NCI-H1048 (cell line): ENCODE measurements around the gene CROCC2.

ENCODE experiments used
- DNase-seq: peaks from one replicate; lab custom pipeline; 2025; lab: John Stamatoyannopoulos, UW

CROCC2 gene

DNA sequence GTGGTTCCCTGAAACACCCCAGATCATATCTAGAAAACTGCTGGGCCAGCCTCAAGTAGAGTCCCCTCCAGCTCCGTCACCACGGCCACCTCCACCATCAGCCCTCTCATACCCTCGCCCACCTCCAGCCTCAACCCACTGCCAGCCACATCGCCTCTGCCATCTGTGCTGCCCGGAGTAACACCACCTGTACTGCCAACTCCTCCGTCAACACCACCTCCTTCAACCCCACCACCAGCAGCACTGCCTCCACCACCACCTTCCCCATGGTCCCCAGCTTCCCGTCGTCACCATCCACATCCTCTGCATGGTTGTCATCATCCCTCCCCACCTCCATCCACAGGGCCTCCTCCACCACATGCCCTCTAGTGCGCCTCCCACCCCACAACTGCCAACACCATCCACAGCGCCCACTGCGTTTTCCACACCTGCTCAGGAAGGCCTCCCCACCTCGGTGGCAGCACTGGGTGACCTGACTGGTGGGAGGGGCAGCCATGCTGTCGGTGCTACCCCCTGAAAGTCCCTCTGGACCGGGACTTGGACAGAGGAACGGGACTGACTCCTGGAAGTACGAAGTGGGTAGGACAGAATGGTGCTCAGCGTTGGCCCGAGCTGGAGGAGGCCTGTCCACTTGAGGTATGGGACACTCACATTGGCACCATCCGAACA, 93.9 kb downstream of the CROCC2 start:
- DNase-seq: no peak

DNA sequence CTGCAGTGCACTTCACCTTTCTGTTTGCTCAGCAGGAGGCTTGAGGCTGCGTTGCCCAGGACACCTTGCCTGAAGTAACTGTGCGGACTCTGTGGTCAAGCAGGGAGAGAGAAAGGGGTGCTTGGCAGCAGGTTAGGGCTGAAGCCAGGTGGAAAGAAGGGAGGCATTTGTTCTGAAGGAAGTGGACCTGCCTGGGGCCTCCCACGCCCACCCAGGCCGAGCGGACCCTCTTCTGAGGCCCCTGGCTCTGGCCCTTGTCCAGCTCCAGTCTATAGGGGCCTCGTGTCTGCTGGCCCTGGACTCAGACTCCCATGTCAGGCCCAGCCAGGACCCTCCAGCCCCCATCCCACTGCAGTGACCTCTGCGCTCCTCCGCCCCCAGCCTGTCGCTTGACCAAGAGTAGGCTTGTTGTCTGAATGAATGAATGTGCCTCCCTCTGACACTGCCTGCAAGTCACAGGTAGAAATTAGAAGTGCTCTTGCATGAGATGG, 94.7 kb downstream of the CROCC2 start:
- no peak for DNase-seq

DNA sequence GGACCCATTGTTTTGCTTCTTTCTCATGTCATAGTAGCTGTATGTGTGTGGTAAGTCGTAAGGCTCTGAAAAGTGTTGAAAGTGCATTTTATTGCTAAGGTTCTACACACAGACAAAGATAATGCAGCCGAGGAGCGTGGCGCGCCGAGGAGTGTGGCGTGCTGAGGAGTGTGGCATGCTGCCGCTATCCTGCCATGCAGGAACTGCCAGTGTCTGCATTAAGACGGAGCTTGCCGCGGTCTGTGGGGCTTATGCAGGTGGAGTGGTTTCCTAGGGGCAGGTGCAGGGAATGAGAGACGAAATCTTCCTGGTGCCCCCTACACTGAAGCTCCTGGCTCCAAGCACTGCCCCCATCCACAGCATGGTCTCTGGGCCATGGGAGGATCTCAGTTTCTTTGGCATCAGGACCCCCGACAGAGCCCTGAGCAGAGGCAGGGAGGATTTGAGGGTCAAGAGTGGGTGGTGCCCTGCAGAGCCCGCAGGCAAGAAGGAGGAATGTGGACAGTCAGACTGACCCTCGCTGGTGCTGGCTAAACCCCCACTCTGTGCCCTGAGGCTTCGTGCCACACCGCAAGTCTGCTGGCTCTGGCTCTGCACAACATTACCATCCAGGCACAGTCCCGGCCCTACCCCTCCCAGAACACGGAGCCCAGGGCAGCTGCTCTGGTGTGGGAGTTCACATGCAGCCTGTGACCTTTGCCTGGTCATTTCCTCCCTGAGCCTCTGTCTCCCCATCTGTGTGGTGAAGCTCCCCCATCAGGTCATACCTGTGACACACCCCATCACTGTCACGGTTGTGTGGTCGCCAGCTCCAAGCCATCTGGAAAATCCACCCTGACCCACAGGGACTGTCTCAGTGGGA, 95.5 kb downstream of the CROCC2 start:
- DNase-seq: no peak

DNA sequence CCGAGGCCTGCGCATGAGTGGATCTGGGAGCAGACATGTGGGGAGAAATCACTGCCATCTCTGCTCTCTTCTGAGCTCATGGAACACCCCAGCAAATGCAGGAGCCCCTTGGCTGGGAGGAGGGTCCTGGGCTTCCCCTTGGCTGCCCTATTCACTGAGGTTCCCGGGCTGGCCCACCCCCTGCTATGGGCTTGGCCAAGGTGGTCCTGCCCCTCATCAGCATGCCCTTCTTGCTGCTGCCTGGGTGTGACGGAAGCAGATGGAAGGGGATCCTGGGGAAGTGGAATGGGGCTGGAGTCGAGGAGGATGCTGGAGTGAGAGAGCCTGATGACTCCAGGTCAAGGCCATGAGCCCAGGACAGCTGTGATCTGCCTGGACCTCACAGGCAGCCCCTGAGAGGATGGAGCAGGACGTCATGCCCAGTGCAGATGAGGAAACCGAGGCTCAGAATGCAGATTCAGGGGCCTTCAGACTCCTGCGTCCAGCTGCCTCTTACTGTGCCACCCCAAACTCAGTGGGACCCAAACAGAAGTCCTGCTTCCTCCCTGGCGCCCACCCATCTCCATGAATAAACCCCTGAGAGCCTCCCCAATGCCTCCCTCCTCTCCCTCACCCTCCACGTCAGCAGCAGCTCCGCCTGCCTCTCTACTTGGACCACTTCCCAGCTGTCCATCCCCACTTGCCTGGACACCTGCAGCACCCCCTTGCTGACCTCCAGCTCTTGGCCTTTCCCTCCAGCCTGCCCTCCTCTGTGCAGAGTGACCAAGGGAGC, 96.3 kb downstream of the CROCC2 start:
- DNase-seq: no peak

DNA sequence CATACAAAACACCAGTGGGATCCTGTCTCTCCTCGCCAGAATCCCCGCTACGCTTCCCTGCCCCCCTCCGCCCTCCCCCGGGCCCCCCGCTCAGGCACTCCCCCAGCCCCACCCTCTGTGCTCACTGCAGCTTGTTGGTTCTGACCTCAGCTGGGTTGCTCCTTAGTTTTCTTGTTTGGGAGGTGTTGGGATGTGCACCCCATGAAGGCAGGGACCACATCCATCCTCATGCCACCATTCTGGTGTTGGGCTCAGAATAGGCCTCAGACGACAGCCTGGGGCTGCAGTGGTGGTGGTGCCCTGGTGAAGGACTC, 96.9 kb downstream of the CROCC2 start:
- no peak for DNase-seq

DNA sequence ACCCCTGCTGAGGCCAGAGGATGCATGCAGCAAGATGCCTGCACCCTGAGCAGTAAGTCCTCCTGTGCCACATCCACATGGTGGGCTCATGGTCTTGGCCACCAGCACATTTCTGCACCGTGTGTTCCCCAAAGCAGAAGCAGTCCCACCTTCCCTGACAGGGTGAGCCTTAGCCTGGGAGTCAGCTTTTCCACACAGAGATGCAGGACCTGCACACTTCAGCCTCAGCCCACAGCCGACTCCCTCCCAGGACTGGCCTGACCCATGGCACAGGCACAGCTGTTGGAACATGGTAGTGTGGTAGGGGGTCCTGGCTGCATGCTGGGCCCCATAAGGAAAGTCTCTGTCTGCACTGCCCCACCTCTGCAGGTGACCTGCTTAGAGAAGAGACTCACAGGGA, 97.2 kb downstream of the CROCC2 start:
- DNase-seq: no peak

DNA sequence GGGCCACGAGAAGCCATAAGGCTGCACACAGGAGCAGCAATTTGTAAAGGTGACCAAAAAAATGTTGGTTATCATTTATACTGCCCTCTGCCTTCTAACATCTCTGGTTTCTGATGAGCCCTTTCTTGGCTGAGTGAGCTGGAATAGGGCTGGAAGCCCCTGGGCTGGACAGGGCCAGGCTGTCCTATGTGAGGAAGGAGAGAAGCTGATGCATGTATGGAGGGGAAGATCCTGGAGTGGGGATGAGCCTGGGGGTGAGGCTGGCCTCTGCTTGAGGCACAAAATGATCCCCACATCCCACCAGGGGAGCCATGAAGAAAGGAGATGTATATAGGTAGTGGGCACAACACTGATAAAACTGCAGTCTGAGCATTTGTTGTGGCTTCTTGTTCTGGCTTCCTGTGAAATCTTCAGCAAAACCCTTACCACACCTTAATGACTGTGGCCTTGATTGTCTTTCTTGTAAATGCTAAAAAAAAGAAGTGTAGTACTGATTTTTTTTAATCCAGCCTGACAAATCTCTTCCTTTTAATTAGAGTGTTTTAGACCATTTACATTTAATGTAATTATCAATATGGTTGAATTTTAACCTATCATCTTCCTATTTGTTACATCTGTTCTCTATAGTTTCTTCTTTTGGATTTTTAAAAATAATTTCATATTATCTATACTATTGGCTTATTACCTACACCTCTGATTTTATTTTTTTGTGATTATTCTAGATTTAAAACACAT, 97.9 kb downstream of the CROCC2 start:
- DNase-seq: no peak

DNA sequence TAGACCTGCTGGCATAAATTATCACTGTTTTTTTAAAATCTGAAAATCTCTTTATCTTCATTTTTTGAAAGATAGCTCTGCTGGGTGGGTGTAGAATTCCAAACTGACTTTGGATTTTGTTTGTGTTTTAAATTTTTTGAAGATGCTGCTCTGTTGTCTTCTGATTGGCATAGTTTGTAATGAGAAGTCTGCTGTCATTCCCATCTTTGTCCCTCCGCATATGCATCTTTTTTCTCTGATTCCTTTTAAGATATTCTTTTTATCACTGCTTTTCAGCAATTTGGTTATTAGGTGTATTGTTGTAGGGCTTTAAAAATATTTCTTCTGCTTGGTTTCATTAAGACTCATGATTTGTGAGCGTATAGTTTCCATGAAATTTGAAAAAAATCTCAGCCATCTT, 99.4 kb downstream of the CROCC2 start:
- DNase-seq: no peak

DNA sequence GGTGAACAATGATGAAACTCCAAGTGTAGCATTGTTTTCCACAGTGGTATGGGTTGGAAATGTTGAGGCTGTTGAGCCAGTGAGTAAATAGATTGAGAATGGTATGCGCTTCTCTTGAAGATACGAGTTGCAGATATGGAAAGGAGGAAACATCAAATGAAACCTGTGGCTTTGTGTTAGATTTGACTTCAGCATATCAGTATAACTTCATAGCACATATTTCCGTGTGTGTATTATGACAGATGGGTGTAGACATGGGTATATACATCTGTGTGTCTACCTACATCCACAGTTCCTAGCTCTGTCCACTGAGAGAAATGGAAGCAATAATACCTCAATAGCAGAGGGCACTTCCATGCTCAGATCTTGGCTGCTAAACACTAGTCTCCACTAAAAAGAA, 100.3 kb downstream of the CROCC2 start:
- no peak for DNase-seq

DNA sequence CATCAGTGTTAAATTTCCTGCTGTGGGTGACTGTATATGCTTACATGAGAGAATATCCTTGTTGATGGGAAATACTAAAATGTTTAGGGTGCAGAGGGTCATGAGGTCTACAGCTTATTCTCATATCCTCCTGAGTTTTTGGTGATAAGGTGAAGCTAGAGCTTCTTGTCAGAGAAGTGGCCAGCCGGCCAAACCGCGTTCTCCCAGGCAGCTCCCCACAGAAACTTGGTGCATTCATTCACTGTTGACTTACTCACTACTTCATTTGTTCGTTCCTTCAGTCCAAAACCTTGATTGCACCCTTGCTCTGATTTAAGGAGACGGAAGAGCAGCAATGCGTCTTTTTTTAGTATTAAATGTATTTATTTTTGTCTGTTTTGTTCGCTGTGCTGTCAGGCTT, 101.0 kb downstream of the CROCC2 start:
- no peak for DNase-seq

DNA sequence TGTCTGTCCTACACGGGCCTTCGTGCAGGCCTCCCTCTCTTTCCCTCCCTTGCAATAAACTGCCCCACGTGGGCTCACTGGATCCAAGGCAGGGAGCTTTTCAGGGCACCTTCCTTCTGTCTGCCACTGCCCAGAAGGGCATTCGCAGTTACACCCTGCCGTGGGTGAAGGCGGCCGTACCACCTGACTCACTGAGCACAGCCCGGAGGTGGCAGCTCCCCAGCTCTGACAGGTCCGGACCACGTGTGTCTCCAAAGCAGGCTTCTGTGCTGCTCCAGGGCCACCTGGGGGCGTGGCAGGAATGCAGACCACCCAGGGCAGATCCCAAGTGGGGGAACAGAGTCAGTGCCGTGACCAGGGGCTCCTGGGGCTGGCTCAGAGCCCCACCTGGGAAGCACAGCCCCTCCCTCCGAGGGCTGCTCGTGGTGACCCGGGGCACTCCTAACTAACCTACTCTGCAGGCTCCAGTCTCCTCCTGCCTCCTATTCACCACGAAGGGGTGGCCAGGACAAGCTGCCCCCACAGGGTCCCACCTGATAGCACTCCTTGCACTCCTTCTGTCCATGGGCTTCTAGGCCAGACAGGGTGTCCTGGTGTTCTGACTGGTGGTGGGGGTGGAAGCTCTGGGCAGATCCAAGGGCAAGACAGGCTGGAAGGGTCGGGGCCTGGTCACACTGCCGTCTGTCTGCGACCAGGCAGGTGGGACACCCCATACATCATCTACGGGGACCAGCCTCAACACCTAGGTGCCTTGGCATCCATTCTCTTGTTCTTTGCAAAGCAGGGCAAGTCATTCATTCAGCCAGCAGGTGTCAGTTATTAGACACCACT, 102.0 kb downstream of the CROCC2 start:
- DNase-seq: no peak

DNA sequence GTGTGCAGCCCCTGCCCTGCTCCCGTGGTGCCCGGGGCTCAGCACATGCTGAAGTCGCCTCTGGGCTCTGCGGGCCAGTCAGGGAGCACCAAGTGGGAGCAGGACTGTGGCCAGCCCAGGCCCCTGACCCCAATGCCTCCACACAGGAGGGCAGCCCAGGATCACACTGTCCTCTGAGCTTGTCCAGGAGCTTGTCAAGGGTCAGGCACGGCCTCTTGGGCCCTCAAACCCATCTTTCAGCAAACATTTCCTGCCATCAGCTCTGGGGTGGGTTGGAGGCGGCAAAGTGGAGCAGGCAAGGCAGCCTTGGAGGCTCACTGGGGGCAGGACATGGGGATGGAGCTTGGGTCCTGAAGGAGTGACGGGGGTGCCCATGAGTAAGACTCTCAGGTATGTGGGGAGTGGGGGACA, 102.6 kb downstream of the CROCC2 start:
- no peak for DNase-seq

DNA sequence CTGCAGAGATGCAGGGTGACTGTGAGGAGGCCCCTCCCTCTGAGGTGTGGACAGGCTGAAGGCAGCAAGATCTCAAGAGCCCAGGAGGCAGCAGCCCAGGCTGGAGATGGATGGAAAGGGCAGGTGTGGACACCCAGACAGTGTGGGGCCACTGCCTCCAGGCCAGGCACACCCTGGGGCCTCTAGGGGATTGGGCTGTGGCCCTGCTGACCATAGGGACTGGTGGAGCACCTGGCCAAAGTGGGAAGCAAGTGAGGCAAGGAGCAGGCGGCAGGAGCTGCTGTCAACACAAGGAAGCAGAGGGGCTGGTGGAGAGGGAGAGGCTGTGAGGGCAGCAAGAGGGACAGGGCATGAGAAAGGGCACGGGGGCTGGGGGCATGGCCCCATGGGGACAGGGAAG, 103.1 kb downstream of the CROCC2 start:
- no peak for DNase-seq

DNA sequence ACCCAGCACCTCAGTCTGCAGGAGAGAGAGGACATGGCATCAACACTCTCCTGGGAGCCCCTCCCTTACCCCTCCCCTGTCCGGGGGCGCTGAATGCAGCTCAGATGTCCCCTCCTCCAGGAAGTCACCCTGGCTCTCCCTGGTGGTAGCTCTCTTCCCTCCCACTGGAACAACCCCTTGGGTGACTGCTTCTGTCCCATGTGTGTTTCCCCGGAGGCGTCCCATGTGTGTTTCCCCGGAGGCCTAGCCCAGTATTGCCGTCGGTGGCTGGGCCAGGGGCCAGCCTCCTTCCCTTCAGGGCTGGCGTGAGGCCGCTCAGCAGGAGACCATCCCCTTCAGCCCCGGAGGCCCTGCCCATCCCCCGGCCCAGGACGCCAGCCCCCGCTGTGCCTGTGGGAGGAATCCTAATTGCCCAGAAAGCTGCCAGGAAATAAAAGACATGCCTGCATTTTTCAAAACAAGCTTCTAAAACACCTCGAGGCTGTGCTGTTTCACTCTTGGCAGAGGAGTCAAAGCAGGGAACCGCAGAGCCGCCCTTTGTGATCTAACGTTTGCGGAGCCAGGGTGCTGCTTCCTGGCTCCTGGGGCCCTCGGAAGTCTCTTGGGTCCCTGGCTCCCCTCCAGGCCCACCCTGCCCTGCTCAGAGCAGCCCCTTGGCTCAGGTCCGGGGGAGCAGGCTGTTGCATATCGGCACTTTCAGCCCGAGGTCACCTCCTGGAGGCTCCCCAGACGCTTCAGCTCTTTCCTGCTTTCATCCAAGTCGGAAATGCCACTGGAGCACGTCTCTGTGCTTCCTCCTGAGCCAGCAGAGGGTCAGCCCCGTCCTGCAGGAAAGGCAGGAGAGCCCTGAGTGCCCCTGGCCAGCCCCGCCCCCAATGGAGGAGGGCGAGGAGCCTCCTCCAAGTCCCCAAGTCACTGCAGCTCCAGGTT, 103.7 kb downstream of the CROCC2 start:
- no peak for DNase-seq

DNA sequence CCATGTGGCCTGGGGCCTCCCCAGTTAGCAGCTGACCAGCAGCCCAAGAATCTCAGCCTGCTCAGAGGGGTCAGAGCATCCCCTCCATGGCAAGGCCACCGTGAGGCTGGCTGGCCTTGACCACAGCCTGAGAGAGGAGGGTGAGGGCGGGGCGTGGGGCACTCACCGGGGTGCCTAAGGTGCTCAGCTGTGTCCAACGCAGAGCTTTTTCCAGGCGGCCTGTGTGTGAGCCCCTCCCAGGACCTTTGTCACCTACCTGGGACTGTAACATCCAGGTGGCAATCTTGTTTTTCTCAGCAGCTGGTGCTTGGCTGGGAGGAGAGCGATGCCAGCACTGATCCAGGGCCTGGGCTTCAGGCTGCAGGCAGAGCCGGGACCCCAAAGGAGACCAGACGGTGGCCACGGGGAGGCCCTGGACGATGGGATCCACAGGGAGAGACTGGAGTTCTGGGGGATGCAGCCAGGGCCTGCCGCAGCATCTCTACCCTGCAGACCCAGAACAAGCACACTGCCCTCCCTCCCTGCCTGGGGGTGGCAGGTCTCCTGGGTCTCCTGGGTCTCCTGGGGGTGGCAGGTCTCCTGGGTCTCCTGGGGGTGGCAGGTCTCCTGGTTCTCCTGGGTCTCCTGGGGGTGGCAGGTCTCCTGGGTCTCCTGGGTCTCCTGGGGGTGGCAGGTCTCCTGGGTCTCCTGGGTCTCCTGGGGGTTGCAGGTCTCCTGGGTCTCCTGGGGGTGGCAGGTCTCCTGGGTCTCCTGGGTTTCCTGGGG, 104.6 kb downstream of the CROCC2 start:
- no peak for DNase-seq

DNA sequence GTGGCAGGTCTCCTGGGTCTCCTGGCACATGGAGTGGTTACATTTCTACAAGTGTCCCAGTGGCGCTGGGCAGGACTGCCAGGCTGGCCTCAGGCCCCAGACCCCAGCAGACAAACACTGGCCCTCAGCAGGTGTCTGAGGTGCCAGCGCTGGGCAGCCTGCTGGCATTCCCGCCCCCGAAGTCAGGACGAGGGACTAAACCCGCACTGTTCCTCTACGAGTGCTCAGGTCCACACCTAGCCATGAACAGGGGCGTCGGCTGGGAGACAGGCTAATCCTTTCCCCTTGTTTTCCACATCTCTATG, 105.1 kb downstream of the CROCC2 start:
- DNase-seq: no peak

DNA sequence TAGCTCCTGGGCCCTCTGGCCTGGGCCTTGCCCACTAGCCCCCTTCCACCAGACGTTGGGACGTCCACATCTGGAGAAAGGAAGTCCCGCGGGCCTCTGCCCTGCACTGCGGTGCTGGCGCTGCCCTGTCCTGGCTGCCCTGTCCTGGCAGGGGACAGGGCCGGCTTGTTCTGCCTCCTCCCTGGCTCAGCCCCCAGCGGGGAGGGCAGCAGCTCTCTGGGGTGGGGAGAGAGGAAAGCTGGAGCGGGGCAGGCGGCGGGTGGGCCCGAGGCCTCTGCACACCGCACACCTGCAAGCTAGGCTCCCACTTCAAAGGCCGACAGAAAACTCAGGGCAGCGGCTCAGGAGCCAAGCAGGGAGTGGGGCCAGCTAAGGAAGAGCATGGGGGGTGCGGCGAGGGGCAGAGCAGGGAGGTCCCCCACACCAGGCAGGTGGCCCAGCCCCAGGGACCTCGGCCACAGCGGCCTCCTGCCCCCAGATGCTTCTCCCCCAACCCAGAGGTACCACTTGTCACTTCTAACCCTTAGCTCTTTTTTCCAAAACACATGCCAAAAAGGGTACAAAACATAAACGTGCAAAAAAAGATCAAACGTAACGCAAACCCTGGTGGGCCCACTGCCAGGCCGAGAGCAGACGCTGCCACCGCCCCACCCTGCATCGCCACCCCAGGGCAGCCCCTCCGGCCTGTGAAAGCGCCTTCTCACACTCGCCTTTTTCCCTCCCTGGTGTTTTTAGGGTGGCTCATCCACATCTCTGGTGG, 105.8 kb downstream of the CROCC2 start:
- DNase-seq: no peak

DNA sequence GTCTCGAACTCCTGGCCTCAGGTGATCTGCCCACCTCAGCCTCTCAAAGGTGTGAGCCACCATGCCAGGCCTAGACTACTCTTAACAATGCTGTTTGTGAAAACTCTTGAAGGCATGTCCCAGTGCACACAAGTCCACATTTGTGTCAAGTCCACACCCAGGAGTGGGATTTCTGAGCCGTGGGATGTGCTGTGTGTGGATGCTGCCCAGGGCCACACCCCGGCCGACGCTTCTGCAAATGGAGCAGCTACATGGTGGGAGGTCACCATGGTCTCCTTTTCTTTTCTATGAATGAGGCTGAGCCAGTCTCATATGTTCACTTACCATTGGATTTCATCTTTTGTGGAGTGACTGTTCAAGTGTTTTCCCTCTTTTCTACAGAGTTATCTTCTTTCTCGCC, 108.1 kb downstream of the CROCC2 start:
- DNase-seq: no peak

DNA sequence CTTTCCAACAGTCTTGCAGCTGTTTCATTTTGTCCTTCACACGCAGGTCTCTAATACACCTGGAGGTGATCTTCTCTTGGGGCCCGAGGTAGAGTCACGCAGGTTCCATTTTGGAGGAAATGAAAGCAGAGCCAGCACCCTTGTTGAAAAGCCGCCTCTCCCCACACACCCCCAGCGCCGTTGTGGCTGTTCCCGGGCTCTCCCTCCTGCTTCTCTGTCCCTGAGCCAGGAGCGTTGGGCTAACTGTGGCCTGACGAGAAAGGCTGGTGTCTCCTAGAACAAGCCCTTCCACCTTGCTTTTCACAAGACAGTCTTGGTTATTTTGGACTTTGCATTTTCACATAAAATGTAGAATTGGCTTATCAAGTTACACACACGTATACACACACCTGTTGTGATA, 108.6 kb downstream of the CROCC2 start:
- DNase-seq: no peak
